Activated T-cell treated with anti-CD3 and anti-CD28 coated beads for 4 hours (primary cell): Measurements from ENCODE around the gene STARD9.
"Not testable (repeated sequence)": the region's sequence is repeated elsewhere in the genome, so short reads cannot be mapped to it uniquely, and the experiment has no call there.

ENCODE experiments used
- DNase-seq: peaks from one replicate; pipeline ENCODE4 v3.0.0-alpha.2; 2020

Gene STARD9

GRCh38 chr15:42575188-42576039 is at the start of gene STARD9:
Gene STARD9, plus strand, starts transcription at chr15:42575606. Its CDS starts 110 bp downstream, at chr15:42575716.
- DNase-seq: peak; percentile 93

- no peak for DNase-seq
Observed at GRCh38 chr15:42528970-42529369, 46.4 kb upstream of the STARD9 start.

- DNase-seq: no peak
Observed at GRCh38 chr15:42533246-42533645, 42.2 kb upstream of the STARD9 start.

DNA sequence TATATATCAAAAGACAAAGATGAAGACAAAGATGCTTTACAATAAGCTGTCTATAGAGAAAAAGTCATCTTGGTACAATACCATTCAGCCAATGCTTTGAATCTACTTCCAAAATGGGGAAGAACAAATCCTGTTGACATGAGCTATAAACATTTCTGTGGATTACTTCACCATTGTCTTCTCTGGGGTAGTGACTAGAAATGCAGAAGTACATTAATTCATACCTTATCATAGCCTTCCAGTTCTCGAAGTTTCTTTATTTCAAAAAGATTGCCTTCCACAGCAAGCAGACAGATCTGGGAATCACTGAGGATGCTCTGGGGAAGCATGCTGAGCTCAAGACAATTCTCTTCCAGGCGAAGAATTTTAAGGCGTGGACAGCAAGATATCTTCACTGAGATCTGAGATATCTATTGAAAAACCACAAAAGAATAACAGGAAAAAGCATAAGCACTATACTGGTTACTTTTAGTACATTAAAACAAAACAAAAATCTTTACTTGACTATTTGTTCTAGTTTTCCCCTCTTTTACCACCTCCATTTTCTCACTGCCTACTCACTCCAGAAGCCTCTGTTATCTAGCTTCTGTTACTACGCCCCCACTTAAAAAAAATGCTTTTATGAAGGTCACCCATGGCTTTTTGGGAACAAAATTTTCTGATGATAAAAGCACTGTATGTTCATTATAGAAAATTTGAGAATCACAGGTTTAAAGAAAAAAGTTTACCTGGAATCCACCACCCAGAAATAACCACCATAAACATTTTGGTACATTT is 30.4 kb upstream of the STARD9 start:
- no peak for DNase-seq

DNA sequence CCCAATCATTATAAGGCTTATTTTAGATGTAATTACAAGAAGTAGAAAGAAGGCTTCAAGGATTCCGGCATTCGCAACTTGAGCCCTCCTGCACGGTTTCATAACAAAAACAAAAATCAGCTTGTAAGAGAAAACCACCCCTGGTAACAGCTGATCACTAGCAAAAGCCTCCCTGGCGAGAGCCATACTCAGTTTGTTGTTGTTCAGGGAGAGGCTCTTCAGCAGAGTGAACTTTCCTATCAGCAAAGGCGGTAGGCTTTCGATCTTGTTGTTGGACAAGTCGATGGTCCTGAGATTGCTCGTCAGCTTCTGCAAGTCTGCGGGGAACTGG is 27.5 kb upstream of the STARD9 start:
- no peak for DNase-seq

GRCh38 chr15:42548249-42549031 is 27.0 kb upstream of the STARD9 start, which contains the start of the genes HAUS2 and LRRC57:
Gene HAUS2, plus strand, starts transcription at chr15:42548838. Its CDS starts 35 bp downstream, at chr15:42548873.
Gene LRRC57, minus strand, starts transcription at chr15:42548793. Its CDS starts 359 bp downstream, at chr15:42548434.
- DNase-seq: peak; percentile 84

DNA sequence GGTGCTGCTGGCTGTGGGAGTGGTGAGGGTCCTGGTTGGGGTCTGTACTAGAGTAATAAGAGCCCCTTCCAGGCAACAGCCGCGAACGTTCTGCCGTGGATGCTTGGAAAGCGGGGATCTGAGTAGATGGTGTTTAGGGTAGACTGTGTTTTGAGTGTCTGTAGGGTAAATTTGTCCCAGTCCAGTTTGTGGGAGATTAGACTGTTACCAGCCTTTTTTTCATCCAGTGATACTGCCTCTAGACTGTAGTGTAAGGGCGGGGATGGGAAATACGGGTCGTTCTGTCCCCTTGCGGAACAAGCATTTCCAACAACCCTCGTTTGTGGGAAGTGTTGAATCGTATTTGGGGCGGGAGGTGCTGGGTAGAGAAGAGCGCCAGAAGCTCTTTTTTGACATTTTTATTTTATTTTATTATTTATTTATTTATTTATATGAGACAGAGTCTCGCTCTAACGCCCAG is 26.3 kb upstream of the STARD9 start:
- no peak for DNase-seq

- DNase-seq: no peak
Observed at GRCh38 chr15:42549741-42550392, 25.5 kb upstream of the STARD9 start.

DNA sequence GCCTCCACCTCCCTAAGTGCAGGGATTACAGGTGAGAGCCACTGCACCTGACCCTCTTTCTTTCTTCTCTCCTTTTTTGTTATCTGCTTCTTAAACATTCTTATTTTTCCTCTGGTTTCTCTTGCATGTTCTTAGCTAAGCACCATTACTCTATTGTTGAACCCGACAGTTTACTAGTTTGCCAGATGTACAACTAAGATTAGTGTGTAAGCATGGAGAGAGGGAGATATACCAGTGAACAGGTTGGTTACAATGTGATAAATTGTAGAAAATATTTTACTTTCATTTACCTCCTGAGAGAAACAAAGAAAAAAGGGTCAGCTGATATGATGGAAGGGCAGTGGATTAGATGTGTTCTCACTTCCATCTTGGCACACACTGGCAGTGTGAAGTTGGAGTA is 21.9 kb upstream of the STARD9 start:
- DNase-seq: no peak

DNA sequence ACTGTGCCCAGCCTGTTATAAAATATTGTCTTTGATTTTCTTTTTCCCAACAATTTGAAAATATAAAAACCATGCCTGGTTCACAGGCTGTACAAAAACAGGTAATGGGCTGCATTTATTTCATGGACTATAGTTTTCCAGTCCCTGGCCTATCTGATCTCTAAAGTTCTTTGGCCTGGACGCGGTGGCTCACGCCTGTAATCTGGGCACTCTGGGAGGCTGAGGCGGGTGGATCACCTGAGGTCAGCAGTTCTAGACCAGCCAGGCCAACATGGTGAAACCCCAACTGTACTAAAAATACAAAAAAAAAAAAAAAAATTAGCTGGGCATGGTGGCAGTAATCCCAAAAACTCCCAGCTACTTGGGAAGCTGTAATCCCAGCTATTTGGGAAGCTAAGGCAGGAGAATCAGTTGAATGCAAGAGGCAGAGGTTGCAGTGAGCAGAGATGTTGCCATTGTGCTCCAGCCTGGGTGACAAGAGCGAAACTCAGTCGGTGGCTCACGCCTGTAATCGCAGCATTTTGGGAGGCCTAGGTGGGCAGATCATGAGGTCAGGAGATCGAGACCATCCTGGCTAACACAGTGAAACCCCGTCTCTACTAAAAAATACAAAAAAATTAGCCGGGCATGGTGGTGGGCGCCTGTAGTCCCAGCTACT is 18.7 kb upstream of the STARD9 start:
- not testable (repeated sequence) for DNase-seq

DNA sequence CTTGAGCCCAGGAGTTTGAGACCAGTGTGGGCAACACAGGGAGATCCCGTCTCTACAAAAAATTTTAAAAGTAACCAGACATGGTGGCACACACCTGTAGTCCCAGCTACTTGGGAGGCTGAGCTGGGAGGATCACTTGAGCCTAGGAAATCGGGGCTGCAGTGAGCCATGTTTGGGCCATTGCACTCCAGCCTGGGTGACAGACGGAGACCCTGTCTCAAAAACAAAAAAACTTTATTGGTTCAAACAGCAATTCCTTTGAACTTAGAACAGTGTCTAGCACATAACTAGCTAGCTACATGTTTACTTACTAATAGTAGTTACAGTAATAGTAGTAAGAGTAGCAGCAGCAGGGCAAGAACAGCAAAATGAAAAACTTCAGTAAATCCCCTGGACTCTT is 16.7 kb upstream of the STARD9 start:
- DNase-seq: no peak

GRCh38 chr15:42576040-42576594 is 711 bp downstream of the STARD9 start:
- DNase-seq: no peak

DNA sequence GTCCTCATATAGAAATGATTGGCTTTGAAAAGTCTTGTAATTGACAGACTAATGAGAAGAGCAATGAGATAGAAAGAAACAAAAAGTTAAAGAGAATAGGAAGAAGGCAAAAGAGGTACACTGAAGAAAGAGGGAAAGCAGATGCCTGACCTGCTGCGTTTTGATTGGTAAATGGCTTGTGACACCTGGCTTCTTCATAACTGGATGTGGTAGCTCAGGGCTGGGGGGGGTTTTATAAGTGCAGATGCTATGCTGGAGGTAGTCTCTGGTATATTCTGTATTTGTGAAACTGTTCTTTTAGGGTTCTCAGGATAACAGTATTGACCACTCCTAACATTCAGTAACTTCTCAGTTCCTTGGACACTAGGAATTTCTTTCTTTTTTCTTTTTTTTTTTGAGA is 1.4 kb downstream of the STARD9 start:
- DNase-seq: no peak

DNA sequence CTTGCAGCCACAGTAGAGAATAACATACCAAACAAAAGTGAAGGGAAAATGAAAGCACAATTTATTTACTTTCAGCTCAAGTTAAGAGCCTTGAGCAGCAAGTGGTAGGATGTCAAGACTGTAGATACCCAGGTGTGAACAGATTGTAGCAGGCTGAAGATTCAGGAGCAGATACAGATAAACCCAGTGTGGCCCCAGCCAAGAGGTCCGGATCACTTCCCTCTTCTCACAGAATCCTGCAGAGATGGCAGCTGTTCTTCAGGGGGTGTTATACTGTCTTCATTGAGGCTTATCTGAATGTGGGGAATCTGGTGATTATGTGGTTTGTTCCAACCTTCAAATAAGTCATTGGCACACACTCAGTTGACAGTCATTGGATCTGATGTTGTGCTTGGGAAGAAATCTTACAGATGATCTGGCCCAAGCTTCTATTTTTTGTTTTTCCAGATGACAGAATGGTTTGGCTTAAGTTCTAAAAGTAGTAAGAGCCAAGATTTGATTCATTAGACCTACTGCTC is 2.2 kb downstream of the STARD9 start:
- DNase-seq: no peak

DNA sequence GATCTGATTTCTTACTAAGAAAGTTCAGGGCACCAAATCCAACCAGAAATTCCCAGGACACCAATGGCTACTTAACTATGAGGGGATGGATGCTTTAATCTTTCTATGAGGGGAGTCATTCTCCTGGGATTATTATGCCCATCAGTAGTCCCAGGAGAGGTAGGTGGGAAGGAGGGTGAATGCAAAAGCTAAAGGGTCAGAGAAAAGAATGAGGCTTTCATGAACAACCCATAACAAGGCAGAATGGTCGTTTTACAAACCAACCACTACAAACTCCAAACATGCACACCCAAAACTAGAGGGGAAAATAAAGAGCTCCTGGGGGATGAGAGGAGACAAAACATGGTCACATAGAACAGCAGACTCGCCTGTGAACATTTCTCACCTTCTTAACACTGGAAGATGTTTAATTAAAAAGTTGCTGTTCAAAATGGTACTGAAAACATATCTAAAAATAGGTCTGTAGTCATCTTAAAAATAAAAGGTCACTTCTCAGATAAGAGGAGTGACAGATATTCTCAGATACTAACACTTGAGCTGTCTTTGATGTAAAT is 3.7 kb downstream of the STARD9 start:
- DNase-seq: no peak

DNA sequence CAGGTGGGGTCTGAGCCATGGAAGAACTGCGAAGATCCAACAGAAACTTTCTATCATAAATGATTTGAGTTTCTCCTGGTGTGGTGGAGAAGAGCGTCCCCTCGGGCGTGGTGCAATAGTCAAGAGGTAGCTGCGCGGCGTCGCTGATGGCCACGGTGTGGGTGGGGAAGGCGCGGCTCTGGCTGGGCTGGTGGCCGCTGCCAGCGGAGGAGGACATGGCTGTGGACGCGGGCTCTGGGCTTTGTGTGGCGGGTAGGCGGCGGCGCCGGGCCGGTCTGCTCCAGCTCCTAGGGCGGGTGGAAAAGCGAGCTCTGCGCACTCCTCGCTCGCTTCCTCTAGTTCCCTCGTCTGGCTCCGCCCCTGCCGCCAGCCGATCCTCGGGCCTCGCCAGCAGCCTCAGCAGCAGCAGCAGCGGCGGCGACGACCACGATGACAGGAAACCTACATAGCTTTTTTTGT is 5.9 kb downstream of the STARD9 start:
- DNase-seq: peak; percentile 58

- no peak for DNase-seq
Observed at GRCh38 chr15:42582569-42583375, 7.4 kb downstream of the STARD9 start.

DNA sequence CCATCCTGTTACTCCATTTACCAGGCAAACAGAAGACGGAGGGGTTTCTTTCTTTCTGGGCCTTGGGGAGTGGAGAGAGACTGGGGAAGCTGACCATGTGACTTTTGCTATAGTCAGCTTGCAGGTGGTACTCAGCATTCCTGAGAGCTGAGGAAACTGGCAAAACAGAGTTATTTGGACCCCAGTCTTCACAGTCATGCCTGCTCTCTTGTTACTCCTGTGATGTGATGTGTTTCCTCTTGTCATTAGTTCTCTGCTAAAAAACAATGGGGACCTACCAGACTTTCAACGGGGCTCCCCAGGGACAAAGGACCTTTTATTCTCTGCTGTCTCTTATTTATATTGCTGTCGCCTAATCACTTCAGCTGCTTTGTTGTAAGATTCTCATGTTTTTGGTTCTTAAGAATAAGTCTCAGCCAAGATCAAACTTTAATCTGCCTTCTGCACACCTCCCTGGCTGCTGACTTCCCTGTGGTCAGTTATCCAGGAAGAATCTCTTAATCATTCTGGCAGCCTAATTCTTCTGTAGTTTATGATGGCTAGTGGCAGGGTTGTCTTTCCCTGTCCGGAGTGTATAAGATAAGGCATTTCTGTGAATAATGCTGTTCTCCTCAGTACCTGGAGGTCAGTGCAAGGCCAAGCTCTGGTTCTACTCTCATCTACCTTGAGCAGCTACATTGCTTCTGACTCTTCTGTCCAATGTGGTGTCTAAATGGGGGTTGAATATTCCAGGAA is 8.8 kb downstream of the STARD9 start:
- no peak for DNase-seq

DNA sequence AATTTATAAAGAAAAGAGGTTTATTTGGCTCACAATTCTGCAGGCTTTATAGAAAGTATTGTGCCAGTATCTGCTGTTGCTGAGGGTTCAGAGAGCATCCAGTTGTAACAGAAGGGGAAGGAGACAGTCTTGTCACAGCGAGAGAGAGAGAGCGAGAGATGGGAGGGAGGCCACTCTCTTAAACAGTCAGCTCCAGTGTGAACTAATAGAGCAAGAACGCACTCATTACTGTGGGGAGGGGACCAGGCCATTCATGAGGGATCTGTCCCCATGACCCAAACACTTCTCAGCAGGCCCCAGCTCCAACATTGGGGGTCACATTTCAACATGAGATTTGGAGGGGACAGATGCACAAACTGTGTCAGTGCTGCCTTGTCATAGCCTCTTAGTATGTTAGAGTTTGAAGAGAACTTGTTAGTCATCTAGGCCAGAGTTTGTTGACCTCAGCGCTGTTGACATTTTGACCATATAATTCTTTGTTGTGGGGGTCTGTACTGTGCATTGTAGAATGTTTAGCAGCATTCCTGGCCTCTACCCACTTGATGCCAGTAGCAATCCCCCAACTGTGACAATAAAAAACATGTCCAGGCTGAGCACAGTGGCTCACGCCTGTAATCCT is 15.3 kb downstream of the STARD9 start:
- no peak for DNase-seq
